GM19468 (cell line): Measurements from ENCODE around the gene OGDH.
"Not testable (repeated sequence)": the region's sequence is repeated elsewhere in the genome, so short reads cannot be mapped to it uniquely, and the experiment has no call there.

Experiments used
- ATAC-seq: cut with Tn5 transposase; IDR thresholded peaks from one replicate; pipeline ENCODE4 v1.9.1; 2021; ENCODE audit warnings: mild to moderate bottlenecking, moderate library complexity, moderate number of reproducible peaks; ENCODE audit not compliant: unreplicated experiment; ENCODE audit errors: extremely low read depth

The OGDH gene

GRCh38 chr7:44576228-44576627 lies 30.2 kb upstream of the OGDH start:
- no peak for ATAC-seq

GRCh38 chr7:44580945-44581878 lies 25.2 kb upstream of the OGDH start:
- ATAC-seq: no peak

- ATAC-seq: peak; percentile 83
These were observed 24.4 kb upstream of the OGDH start, which contains the start of gene TMED4 for GRCh38 chr7:44581879-44582603. TMED4 (minus strand) TSS chr7:44582231; CDS start chr7:44582206, 25 bp downstream.

GRCh38 chr7:44583146-44583865 lies 23.1 kb upstream of the OGDH start:
- ATAC-seq: no peak

- no peak for ATAC-seq
These were observed 18.4 kb upstream of the OGDH start for GRCh38 chr7:44587843-44588711.

- ATAC-seq: no peak
These were observed 15.5 kb upstream of the OGDH start for GRCh38 chr7:44590910-44591309.

- ATAC-seq: no peak
These were observed 10.3 kb upstream of the OGDH start for GRCh38 chr7:44595934-44596635.

- not testable (repeated sequence) for ATAC-seq
These were observed 9.2 kb upstream of the OGDH start for GRCh38 chr7:44597181-44597580.

- ATAC-seq: no peak
These were observed 7.2 kb upstream of the OGDH start for GRCh38 chr7:44599222-44599621.

- ATAC-seq: no peak
These were observed 3.9 kb upstream of the OGDH start for GRCh38 chr7:44602576-44602910.

- no peak for ATAC-seq
These were observed 3.2 kb upstream of the OGDH start for GRCh38 chr7:44603193-44603592.

GRCh38 chr7:44604941-44605340 lies 1.5 kb upstream of the OGDH start:
- ATAC-seq: no peak

GRCh38 chr7:44607141-44608068 lies 978 bp downstream of the OGDH start:
- no peak for ATAC-seq

- ATAC-seq: no peak
These were observed 2.7 kb downstream of the OGDH start for GRCh38 chr7:44608916-44609648.

GRCh38 chr7:44609829-44610228 lies 3.4 kb downstream of the OGDH start:
- ATAC-seq: no peak

GRCh38 chr7:44615149-44615611 lies 8.8 kb downstream of the OGDH start:
- no peak for ATAC-seq

GRCh38 chr7:44615793-44616192 lies 9.4 kb downstream of the OGDH start:
- ATAC-seq: no peak
